ENCODE results near the gene RIOX2. TPM values are rescaled to one million over a fixed set of nuclear protein-coding genes. Genes with fewer than 3 reads are reported as not detected.

RIOX2 gene
- total RNA-seq, 4 donors from 2014 or later = 19.5 to 24.2 (median 21.7) TPM

- Histone ChIP-seq H3K4me1 (no peaks in the 10 kb centered on the region), H3K27me3 (no peaks in the 10 kb centered on the region), H3K36me3 (peaks cover 22 to 91% (median 67%) of the 10 kb centered on the region in 4 donors), H3K27ac (replicated peaks in 1 of 4) (no peak overlapping the region), H3K4me3 (no peak overlapping the region), H3K9me3 (no peaks in the 10 kb centered on the region)
- no peak for TF ChIP-seq POLR2AphosphoS5 (IDR thresholded peaks at IDR 0.05)
- TF ChIP-seq POLR2A (IDR thresholded peaks at IDR 0.05; ENCODE audit: low read depth) = no peak
- no peak for TF ChIP-seq CTCF (IDR thresholded peaks at IDR 0.05)
- TF ChIP-seq EP300 (IDR thresholded peaks at IDR 0.05) = no peak
- intact Hi-C loops (cut with DNase I) = no loop called here
- 90% methylated on average over 1 of the region's 1 CpG for WGBS
- DNase-seq (ENCODE audit: extremely low spot score) = no peak
Observed at GRCh38 chr3:97938444-97938843, 33.8 kb downstream of the RIOX2 start.

- Histone ChIP-seq H3K4me3 (no peak overlapping the region), H3K27me3 (no peaks in the 10 kb centered on the region), H3K27ac (replicated peaks in 1 of 4) (no peak overlapping the region), H3K9me3 (no peaks in the 10 kb centered on the region), H3K4me1 (no peaks in the 10 kb centered on the region), H3K36me3 (peaks cover 10 to 84% (median 59%) of the 10 kb centered on the region in 4 donors)
- TF ChIP-seq CTCF (IDR thresholded peaks at IDR 0.05) (no peak), POLR2AphosphoS5 (IDR thresholded peaks at IDR 0.05) (no peak), EP300 (IDR thresholded peaks at IDR 0.05) (no peak), POLR2A (IDR thresholded peaks at IDR 0.05; ENCODE audit: low read depth) (no peak)
- intact Hi-C loops (cut with DNase I) = no loop called here
- no peak for DNase-seq (ENCODE audit: extremely low spot score)
- 94% methylated on average over 2 of the region's 2 CpGs for WGBS
Observed at GRCh38 chr3:97937205-97937604, 35.0 kb downstream of the RIOX2 start.

- no peaks in the 10 kb centered on the region for H3K9me3 ChIP-seq
- peaks cover 10 to 71% (median 52%) of the 10 kb centered on the region in 4 donors for H3K36me3 ChIP-seq
- H3K4me3 ChIP-seq = no peak overlapping the region
- H3K4me1 ChIP-seq = no peaks in the 10 kb centered on the region
- no peaks in the 10 kb centered on the region for H3K27me3 ChIP-seq
- DNase-seq (ENCODE audit: extremely low spot score) = no peak
- no peak overlapping the region for H3K27ac ChIP-seq (replicated peaks in 1 of 4)
- no peak for TF ChIP-seq CTCF (IDR thresholded peaks at IDR 0.05)
- no peak for TF ChIP-seq POLR2AphosphoS5 (IDR thresholded peaks at IDR 0.05)
- no peak for TF ChIP-seq POLR2A (IDR thresholded peaks at IDR 0.05; ENCODE audit: low read depth)
- no peak for TF ChIP-seq EP300 (IDR thresholded peaks at IDR 0.05)
- intact Hi-C loops (cut with DNase I) = no loop called here
- WGBS = no CpG with 5 or more reads among the region's 1 CpG
Observed at GRCh38 chr3:97935842-97936241, 36.4 kb downstream of the RIOX2 start.

GRCh38 chr3:97934980-97935695, 37.1 kb downstream of the RIOX2 start:
- Histone ChIP-seq H3K4me3 (no peak overlapping the region), H3K4me1 (no peaks in the 10 kb centered on the region), H3K27ac (replicated peaks in 1 of 4) (no peak overlapping the region), H3K9me3 (no peaks in the 10 kb centered on the region), H3K36me3 (peaks cover 10 to 70% (median 57%) of the 10 kb centered on the region in 4 donors), H3K27me3 (no peaks in the 10 kb centered on the region)
- intact Hi-C loops (cut with DNase I) = no loop called here
- 94% methylated on average over 3 of the region's 3 CpGs for WGBS
- no peak for TF ChIP-seq EP300 (IDR thresholded peaks at IDR 0.05)
- TF ChIP-seq POLR2AphosphoS5 (IDR thresholded peaks at IDR 0.05) = no peak
- no peak for TF ChIP-seq POLR2A (IDR thresholded peaks at IDR 0.05; ENCODE audit: low read depth)
- no peak for TF ChIP-seq CTCF (IDR thresholded peaks at IDR 0.05)
- no peak for DNase-seq (ENCODE audit: extremely low spot score)

Data from esophagus muscularis mucosa (tissue), 4 donors.